ENCODE measurements around the gene PLA2G12B. TPM values are rescaled to one million over a fixed set of nuclear protein-coding genes. Genes with fewer than 3 reads are reported as not detected.
"Not testable (repeated sequence)": the region's sequence is repeated elsewhere in the genome, so short reads cannot be mapped to it uniquely, and the experiment has no call there.

Gene PLA2G12B
- total RNA-seq, 1 donor from 2014 or later = 0.27 TPM

DNA sequence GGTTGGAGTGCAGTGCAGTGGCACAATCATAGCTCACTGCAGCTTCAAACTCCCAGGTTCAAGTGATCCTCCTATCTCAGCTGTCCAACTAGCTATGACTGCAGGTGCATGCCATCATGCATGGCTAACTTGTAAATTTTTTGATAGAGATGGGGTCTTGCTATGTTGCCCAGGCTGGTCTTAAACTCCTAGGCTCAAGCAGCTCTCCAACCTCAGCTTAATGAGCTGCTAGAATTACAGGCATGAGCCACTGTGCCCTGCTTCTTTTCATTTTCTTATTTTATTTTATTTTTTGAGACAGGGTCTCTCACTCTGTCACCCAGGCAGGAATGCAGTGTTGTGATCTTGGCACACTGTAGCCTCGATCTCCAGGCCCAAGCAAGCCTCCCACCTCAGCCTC is 7.6 kb downstream of the PLA2G12B start:
- DNase-seq (ENCODE audit: missing footprints) (no peak), ATAC-seq (no peak)
- intact Hi-C loops (cut with DNase I) = no loop called here

DNA sequence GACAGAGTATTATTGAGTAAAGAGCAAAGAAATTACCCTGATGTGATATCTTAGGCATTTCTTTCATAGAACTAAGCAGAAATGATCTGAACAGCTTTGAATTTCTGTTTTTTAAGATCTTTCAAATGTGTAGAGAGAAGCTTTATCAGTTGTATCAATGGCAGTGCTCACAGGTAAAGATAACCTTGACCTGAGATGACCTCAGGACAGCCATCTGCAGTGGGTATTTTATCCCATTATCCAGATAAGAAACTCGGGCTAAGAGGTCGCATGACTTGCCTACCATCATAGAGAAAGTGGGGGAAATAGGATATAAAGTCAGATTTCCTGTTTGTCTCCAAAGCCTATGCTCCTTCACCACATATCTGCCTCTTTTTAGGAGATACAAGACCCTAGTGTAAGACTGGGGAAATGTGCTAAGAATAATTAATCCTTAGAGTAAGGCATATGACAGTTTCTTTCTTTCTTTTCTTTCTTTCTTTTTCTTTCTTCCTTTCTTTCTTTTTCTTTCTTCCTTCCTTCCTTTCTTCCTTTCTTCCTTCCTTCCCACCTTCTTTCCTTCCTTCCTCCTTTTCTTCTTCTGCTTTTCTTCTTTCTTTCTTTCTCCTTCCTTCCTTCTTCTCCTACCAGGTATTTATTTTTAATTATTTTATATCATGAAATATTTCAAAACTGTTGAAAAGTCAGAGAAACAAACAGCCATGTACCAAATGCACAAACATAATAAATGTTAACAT is 10.9 kb downstream of the PLA2G12B start:
- intact Hi-C loops (cut with DNase I) = no loop called here

DNA sequence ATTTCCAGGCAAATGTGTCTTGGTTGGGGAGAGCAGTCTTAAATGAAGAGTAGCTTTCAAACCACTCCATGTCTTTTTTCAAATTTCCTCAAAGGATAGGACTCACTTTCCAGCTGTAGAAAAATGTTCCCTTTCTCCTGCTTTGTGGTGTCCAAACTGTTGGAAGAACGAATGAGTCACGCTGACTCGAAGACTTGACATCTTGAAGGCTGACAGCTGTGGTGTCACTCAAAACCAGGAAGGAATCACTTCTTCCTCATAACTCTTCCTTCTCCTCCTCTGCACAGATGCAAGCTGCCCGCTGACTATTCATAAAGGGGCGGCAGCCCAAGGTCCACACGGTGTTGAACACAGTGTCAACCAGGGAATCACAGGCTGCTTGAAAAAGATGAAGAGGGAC is 19.2 kb downstream of the PLA2G12B start:
- DNase-seq (ENCODE audit: missing footprints) (no peak), ATAC-seq (no peak)
- intact Hi-C loops (cut with DNase I) = no loop called here

More for the DNA sequence above, 10.9 kb downstream of the PLA2G12B start:
- ATAC-seq = no peak
- no peak for DNase-seq (ENCODE audit: missing footprints)

DNA sequence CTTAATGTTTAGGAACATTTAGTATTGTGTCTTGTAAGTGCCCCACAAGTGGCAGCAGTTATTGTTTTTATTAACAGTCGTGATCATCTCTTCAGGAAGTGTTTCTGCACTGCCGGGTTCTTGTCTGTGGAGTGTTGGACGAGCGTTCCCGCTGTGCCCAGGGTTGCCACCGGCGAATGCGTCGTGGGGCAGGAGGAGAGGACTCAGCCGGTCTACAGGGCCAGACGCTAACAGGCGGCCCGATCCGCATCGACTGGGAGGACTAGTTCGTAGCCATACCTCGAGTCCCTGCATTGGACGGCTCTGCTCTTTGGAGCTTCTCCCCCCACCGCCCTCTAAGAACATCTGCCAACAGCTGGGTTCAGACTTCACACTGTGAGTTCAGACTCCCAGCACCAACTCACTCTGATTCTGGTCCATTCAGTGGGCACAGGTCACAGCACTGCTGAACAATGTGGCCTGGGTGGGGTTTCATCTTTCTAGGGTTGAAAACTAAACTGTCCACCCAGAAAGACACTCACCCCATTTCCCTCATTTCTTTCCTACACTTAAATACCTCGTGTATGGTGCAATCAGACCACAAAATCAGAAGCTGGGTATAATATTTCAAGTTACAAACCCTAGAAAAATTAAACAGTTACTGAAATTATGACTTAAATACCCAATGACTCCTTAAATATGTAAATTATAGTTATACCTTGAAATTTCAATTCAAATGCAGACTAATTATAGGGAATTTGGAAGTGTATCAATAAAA is 22.2 kb downstream of the PLA2G12B start:
- ATAC-seq (no peak), DNase-seq (ENCODE audit: missing footprints) (no peak)
- intact Hi-C loops (cut with DNase I) = no loop called here

DNA sequence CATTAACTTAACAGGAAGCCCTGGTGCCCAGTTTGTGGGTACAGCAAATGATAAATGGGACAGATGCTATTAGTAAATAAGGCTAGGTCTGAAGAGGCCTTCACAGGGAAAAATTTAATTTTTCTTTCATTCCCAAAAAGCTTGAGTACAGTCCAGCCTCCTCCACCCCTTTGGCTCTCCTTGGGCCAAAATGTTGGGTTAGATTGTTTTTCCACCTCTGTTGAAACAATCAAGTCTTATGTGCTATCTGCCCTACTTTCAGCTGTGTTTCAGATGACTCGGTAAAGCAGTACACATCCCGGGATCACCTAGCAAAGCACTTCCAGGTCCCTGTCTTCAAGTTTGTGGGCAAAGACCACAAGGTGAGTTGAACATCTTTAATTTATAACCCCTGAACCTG is 24.3 kb downstream of the PLA2G12B start:
- intact Hi-C loops (cut with DNase I) = no loop called here
- DNase-seq (ENCODE audit: missing footprints) (no peak), ATAC-seq (no peak)

DNA sequence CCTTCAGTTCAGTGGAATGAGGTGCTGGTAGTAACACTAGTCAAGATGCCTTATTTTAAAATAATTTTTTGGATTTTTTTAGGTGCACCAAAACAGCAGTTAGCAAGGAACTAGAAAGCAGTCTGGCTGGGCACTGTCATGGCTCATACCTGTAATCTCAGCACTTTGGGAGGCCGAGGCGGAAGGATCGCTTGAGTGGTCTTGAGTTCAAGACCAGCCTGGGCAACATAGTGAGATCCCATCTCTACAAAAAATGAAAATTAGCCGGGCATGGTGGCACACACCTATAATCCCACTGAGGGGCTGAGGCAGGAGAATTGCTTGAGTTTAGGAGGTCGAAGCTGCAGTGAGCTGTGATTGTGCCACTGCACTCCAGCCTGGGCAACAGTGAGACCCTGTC is 25.8 kb downstream of the PLA2G12B start:
- ATAC-seq = no peak
- intact Hi-C loops (cut with DNase I) = no loop called here
- DNase-seq (ENCODE audit: missing footprints) = no peak

DNA sequence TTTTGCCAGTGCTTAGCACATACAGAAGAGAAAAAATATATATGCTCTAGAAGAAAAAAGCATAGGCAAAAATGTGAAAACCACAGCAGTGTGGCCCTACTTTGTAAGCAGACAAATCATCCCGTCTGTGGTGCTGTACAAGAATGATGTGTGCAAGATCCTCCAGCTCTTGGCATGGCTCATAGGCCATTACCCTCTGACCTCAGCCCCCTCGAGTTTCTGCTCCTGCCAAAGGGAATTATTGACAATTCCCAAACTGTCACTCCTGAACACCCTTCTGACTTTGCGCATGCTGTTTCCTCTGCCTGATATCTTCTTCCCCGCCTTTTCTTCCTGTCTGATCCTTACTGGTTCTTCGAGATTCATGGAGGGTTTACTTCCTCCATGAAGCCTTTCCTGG is 27.1 kb downstream of the PLA2G12B start:
- intact Hi-C loops (cut with DNase I) = no loop called here
- ATAC-seq = no peak
- DNase-seq (ENCODE audit: missing footprints) = no peak

DNA sequence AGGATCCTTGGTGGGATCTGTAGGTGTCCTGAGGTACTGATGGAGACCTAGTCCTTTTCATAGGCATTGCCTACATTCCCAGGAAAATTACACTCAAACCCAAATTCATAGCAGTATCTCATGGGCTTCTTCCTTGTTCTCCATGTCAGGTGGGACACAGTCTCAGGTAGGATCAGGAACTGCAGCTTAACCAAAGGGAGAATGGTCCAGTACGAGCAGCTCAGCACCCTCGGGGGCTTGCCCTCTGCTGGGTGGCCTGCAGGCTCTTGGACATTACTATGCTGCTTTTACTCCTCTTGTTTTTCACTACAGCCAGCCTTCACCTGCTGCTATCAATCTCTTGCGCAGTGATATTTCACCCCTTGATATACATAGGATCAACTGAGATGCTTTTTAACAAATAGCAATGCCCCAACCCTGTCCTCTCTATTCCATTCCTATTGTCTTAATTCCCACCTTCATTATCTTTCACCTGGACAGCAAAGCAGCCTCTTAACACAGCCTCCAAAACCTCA is 28.6 kb downstream of the PLA2G12B start:
- no peak for DNase-seq (ENCODE audit: missing footprints)
- intact Hi-C loops (cut with DNase I) = no loop called here
- ATAC-seq = no peak

DNA sequence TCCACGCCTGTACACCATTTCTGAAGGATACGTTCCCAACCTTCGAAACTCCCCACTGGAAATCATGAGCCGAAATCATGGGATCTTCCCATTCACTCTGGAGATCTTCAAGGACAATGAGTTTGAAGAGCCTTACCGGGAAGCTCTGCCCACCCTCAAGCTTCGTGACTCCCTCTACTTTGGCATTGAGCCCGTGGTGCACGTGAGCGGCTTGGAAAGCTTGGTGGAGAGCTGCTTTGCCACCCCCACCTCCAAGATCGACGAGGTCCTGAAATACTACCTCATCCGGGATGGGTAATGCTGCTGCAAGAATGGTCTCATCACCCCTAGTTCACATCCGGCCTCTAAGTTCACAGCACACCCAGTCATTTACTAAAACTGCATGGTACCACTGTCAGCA is 30.3 kb downstream of the PLA2G12B start:
- intact Hi-C loops (cut with DNase I) = no loop called here
- no peak for ATAC-seq
- DNase-seq (ENCODE audit: missing footprints) = no peak

DNA sequence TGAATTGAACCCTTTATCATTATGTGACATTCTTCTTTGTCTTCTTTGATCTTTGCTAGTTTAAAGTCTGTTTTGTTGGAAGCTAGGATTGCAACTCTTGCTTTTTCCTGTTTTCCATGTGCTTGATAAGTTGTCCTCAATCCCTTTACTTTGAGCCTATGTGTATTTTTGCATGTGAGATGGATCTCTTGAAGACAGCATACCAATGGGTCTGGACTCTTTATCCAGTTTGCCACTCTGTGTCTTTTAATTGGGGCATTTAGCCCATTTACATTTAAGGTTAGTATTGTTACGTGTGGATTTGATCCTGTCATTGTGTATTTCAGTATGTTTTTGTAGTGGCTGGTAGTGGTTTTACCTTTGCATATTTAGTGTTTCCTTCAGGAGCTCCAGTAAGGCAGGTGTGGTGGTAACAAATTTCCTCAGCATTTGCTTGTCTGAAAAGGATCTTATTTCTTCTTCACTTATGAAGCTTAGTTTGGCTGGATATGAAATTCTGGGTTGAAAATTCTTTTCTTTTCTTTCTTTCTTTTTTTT is 33.4 kb downstream of the PLA2G12B start:
- DNase-seq (ENCODE audit: missing footprints); intact Hi-C loops (cut with DNase I); ATAC-seq: not testable (repeated sequence)

DNA sequence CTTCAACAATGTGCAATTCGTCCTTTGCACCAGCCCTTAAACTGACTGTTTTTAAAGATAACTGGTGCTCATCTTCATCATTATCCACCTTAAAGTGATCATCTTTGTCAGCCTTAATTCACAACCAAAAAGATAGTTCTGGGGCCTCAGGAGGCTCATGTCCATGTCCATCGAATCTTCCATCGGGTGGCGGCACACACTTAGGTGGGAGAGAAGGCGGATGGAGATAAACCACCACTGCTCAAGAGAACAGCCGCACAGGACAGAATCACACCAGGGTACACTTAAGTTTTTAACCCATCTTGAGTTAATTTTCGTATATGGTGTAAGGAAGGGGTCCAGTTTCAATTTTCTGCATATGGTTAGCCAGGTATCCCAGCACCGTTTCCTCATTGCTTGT is 36.3 kb downstream of the PLA2G12B start:
- intact Hi-C loops (cut with DNase I) = no loop called here
- no peak for DNase-seq (ENCODE audit: missing footprints)
- ATAC-seq = no peak

DNA sequence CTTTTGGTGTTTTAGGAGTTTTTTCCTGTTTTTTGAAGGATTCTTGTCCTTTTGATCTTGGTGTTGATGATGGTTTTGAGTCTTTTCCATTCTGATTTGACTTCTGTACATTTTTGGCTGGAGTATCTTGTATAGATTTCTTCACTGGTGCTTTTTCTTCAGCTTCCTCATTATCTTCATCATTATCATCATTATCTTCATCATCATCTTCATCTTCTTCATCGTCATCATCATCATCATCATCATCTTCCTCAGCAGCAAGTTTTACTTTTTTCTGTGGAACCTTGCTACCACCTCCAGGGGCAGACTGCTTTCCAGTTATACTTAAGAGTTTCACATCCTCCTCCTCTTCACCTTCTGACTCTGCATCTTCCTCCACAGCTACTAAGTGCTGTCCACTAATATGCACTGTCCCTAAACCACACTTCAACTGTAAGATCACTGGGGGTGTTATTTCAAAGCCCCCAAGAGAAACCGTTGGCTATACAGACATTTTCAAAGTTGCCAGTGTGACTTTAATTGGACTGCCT is 36.7 kb downstream of the PLA2G12B start:
- intact Hi-C loops (cut with DNase I); DNase-seq (ENCODE audit: missing footprints); ATAC-seq: not testable (repeated sequence)

DNA sequence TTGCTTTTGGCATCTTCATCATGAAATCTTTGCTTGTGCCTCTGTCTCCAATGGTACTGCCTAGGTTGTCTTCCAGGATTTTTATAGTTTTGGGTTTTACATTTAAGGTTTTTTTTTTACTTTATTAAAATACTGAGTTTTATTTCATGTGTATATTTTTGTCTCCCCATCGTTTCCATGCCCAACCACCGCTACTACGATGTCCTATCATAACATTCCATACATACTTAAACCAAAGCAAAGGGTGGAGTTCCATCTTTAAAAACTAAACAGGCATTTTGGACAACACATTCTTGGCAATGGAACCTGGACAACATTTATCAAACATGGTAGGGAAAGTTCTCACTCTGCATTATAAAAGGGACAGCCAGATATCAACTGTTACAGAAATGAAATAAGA is 37.4 kb downstream of the PLA2G12B start:
- DNase-seq (ENCODE audit: missing footprints); ATAC-seq; intact Hi-C loops (cut with DNase I): not testable (repeated sequence)

DNA sequence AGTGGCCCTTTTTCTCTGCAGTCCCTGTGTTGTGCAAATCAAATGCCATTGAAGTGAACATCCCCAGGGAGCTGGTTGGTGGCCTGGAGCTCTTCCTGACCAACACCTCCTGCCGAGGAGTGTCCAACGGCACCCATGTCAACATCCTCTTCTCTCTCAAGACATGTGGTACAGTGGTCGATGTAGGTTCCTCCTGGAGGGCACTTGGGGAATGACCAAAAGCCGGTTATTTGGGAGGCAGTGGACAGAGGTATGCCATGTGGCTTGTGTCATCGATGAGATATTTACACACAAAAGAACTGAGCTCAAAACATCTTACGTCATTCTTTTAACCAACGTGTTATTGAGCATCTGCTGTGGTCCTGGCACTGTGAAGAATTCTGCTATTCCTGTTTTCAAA is 41.3 kb downstream of the PLA2G12B start:
- no peak for DNase-seq (ENCODE audit: missing footprints)
- intact Hi-C loops (cut with DNase I) = no loop called here
- no peak for ATAC-seq

DNA sequence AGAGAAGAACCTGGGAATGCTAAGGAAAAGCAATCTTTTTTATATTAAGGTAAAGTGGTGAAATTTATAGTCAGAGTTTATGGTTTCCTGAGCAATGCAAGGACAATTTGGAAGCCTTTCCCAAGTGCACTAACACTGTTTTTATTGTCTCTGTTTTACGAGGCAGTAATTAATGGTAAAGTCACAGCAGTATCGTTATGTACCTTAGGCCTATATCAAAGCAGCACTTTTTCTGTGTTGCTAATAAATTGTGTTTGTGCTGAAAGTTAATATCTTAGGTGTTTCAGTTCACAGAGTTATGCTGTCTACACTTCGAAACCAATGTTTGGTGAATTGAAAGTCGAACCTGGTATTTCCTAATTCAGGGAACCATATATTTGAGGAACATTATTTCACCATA is 41.9 kb downstream of the PLA2G12B start:
- no peak for ATAC-seq
- no peak for DNase-seq (ENCODE audit: missing footprints)
- intact Hi-C loops (cut with DNase I) = no loop called here

DNA sequence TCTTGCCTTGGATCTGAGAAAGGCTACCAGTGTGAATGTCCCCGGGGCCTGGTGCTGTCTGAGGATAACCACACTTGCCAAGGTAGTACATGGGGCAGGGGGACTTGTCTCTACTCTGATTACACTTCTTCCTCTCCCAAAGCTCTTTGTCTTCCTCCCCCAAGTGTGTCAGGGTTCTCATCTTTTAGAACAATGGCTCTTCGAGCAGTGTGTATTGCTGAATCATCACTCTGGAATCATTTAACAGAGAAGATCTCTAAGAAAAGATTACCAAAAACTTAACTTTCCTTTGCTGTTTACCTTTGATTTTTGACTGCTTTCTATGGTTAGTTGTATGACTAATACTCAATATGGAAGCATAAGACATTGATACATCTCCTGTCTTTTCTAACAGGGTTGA is 42.8 kb downstream of the PLA2G12B start:
- intact Hi-C loops (cut with DNase I) = no loop called here
- DNase-seq (ENCODE audit: missing footprints) (no peak), ATAC-seq (no peak)

DNA sequence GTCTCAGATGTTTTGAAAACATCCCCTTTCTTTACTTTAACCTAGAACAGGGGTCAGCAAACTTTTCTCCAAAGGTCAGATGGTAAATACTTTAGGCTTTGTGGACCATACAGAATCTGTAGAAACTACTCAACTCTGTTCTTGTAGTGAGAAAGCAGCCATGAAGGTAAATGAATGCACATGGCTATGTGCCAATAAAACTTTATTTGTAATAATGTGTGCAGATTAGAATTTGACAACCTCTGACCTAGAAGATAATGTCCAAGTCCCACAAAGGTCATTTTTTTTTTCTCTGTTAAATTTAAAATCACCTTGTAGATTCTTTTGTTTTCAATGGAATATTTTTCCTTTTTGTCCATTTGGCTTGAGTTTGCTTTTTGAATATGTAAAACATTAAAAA is 43.9 kb downstream of the PLA2G12B start:
- ATAC-seq = no peak

DNA sequence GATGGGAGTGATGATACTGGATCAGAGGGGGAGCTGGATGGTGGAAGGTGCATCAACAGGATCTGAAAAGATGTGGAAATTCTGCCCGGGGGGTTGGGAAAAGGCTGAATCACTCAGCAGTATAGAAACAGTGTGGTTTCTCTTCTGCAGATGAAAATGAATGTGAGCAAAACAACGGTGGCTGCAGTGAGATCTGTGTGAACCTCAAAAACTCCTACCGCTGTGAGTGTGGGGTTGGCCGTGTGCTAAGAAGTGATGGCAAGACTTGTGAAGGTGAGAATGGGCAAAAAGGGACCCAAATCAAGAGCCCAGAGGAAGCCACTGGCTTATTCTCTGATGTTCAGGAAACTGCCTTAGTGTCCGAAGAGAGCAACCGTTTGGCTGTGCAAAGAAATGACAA is 48.2 kb downstream of the PLA2G12B start:
- intact Hi-C loops (cut with DNase I) = no loop called here
- no peak for ATAC-seq

More for the DNA sequence above, 43.9 kb downstream of the PLA2G12B start:
- no peak for DNase-seq (ENCODE audit: missing footprints)
- intact Hi-C loops (cut with DNase I) = no loop called here

DNA sequence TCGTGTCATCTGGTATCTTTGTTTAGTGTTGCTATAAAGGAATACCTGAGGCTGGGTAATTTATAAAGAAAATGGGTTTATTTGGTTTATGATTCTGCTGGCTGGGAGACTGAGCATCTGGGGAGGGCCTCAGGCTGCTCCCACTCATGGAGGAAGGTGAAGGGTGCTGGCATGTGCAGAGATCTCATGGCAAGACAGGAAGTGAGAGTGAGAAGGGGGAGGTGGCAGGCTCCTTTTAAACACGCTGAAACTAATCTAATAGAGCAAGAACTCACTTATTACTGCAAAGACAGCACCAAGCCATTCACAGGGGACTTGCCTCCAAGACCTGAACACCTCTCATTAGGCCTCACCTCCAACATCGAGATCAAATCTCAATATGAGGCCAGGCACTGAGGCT is 49.8 kb downstream of the PLA2G12B start:
- DNase-seq (ENCODE audit: missing footprints) = no peak
- no peak for ATAC-seq
- intact Hi-C loops (cut with DNase I) = no loop called here

More for the DNA sequence above, 48.2 kb downstream of the PLA2G12B start:
- no peak for DNase-seq (ENCODE audit: missing footprints)

Measured in Right ventricle myocardium inferior (tissue), 1 donor.